ENCODE data around the gene KCNH4. TPM values are rescaled to one million over a fixed set of nuclear protein-coding genes. Genes with fewer than 3 reads are reported as not detected.
A peak's percentile ranks its signal among the peaks of the same experiment; 100 is the strongest.
"Not testable (repeated sequence)": the region's sequence is repeated elsewhere in the genome, so short reads cannot be mapped to it uniquely, and the experiment has no call there.

KCNH4 gene
- total and polyA plus RNA-seq, 8 donors = not detected

DNA sequence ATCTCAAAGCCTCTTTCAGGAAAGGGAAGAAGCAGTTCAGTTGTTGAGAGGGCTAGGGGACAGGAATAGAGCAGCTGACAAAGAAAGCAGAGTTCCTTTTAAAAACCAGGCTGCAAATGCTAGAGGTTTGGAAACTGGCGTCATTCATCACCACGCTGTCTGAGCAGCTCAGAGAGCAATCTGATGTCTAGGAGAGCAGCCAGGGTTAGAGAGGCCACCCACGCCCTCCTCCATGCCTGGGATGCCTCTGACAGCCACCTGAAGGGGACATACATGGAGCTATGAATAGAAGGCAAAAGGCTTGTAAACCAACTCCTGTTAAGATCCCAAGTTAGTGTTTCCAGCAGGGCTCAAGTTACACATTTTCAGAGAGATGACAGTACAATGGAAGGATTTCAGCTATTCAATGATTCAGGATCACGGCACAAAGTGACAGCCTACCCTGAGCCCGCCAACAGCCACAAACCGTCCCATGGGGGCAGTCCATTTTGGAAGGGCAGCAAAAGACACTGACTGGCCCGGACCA is 38.5 kb downstream of the KCNH4 start:
- Histone ChIP-seq H3K4me1 (peaks cover 44 to 70% (median 58%) of the 10 kb centered on the region in 4 donors), H3K27me3 (no peaks in the 10 kb centered on the region), H3K36me3 (peaks cover 15 to 59% (median 47%) of the 10 kb centered on the region in 4 donors), H3K4me3 (no peak overlapping the region), H3K9me3 (no peaks in the 10 kb centered on the region), H3K27ac (peak overlapping the region in 2 of 5 donors; percentile 28 to 49)
- no peak for TF ChIP-seq POLR2AphosphoS5 (IDR thresholded peaks at IDR 0.05)
- TF ChIP-seq POLR2A (IDR thresholded peaks at IDR 0.05) = no peak
- 73 to 85% (median 80%) methylated on average over 7 of the region's 7 CpGs for WGBS, 5 donors
- DNase-seq = no peak
- intact Hi-C loops (cut with DNase I; ENCODE audit: low total_unique reads) = no loop called here

DNA sequence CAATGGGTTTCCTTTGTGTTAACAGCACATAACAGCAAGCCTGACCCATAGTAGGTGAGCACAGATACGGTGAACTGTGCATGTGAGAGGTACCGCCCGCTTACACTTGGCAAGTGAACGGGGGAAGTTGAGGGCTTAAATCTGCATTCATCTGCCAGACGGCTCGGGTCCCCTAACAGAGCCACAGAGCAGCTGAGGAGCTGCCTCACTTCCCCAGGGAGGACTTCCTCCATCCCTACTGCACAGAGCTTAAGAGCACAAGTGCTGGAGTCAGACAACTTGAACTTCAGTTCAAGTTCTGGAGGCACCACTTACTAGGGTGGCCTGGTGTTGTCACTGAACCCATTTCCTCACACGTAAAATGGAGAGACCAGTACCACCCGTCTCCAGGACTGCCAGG is 39.6 kb downstream of the KCNH4 start:
- H3K9me3 ChIP-seq = no peaks in the 10 kb centered on the region
- WGBS, 5 donors = 68 to 84% (median 80%) methylated on average over 6 to 8 of the region's 8 CpGs
- intact Hi-C loops (cut with DNase I; ENCODE audit: low total_unique reads) = no loop called here
- TF ChIP-seq POLR2AphosphoS5 (IDR thresholded peaks at IDR 0.05) (no peak), EP300 (IDR thresholded peaks at IDR 0.05) (no peak), POLR2A (IDR thresholded peaks at IDR 0.05) (no peak), CTCF (IDR thresholded peaks at IDR 0.05) (no peak)
- H3K27ac ChIP-seq = peak overlapping the region in 1 of 5 donors; percentile 9
- no peak for DNase-seq
- H3K4me1 ChIP-seq = peaks cover 53 to 77% (median 62%) of the 10 kb centered on the region in 4 donors
- peaks cover 15 to 60% (median 38%) of the 10 kb centered on the region in 4 donors for H3K36me3 ChIP-seq
- no peak overlapping the region for H3K4me3 ChIP-seq
- H3K27me3 ChIP-seq = no peaks in the 10 kb centered on the region

DNA sequence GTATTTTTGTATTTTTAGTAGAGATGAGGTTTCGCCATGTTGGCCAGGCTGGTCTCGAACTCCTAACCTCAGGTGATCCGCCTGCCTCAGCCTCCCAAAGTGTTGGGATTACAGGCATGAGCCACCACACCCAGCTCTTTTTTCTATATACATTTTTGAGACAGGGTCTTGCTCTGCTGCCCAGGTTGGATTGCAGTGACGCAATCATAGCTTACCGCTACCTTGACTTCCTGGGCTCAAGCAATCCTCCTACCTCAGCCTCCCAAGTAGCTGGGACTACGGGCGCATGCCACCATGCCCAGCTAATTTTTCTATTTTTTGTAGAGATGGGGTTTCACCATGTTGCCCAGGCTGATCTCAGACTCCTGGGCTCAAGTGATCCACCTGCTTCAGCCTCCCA is 40.3 kb downstream of the KCNH4 start:
- DNase-seq; H3K27me3 ChIP-seq; H3K27ac ChIP-seq; intact Hi-C loops (cut with DNase I; ENCODE audit: low total_unique reads); H3K4me3 ChIP-seq; H3K9me3 ChIP-seq: not testable (repeated sequence)
- H3K4me1 ChIP-seq = peaks cover 60 to 84% (median 69%) of the 10 kb centered on the region in 4 donors
- 92 to 100% (median 99%) methylated on average over 7 of the region's 7 CpGs for WGBS, 5 donors
- peaks cover 15 to 53% (median 32%) of the 10 kb centered on the region in 4 donors for H3K36me3 ChIP-seq

DNA sequence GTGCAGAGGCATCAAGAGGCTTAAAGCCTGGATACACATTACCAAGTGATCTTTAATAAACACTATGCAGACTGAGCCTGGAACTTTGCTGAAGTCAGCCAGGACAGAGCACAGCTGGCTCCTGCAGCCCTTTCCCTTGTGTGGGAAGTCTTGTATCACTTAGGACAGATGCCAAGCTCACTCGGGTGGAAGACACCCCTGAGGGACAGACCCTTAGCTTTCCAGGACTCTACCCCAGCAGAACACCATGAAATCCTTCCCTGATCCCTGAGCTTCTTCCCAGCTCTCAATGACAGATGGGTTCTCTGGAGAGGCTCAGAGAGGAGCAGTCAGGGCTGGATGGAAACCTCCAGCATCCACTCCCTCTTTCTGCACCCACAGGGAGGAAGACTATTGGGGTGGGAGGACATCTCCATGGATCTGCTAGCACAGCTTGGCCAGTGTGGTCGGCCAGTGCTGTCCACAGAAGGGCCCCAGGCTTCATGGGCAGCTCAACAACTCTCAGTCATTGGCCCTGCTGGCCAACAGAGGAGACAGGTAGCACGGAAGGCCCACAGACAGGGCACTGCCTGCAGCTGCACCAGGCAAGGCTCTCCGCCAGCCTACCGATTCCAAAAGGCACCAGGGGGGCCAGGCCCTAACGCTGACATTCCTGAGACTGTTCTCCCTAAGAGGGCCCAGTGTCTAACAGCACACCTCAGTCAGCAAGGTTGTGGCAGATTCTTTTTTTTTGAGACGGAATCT is 42.0 kb downstream of the KCNH4 start:
- H3K4me1 ChIP-seq = peaks cover 72 to 93% (median 81%) of the 10 kb centered on the region in 4 donors
- H3K27me3 ChIP-seq = no peaks in the 10 kb centered on the region
- peak overlapping the region; percentile 52 to 94 (median 81) for H3K27ac ChIP-seq
- H3K4me3 ChIP-seq = no peak overlapping the region
- 30 to 65% (median 41%) methylated on average over 6 to 7 of the region's 7 CpGs for WGBS, 5 donors
- no peak for TF ChIP-seq CTCF (IDR thresholded peaks at IDR 0.05)
- TF ChIP-seq POLR2A (IDR thresholded peaks at IDR 0.05) = no peak
- TF ChIP-seq POLR2AphosphoS5 (IDR thresholded peaks at IDR 0.05) = no peak
- no peak for TF ChIP-seq EP300 (IDR thresholded peaks at IDR 0.05)
- peak in 1 of 2 donors; percentile 70 for DNase-seq
- no peaks in the 10 kb centered on the region for H3K9me3 ChIP-seq
- intact Hi-C loops (cut with DNase I; ENCODE audit: low total_unique reads) = no loop called here
- peaks cover 7 to 39% (median 24%) of the 10 kb centered on the region in 4 donors for H3K36me3 ChIP-seq

- intact Hi-C loops (cut with DNase I; ENCODE audit: low total_unique reads) = no loop called here
- Histone ChIP-seq H3K27me3 (no peaks in the 10 kb centered on the region), H3K27ac (peak overlapping the region; percentile 81 to 95 (median 84)), H3K4me3 (peak overlapping the region in 3 of 4 donors; percentile 1 to 32 (median 26)), H3K9me3 (no peaks in the 10 kb centered on the region), H3K4me1 (peaks cover 75 to 93% (median 84%) of the 10 kb centered on the region in 4 donors), H3K36me3 (peaks cover 7 to 27% (median 14%) of the 10 kb centered on the region in 4 donors)
- 50 to 73% (median 61%) methylated on average over 3 of the region's 3 CpGs for WGBS, 5 donors
- no peak for TF ChIP-seq POLR2AphosphoS5 (IDR thresholded peaks at IDR 0.05)
- TF ChIP-seq POLR2A (IDR thresholded peaks at IDR 0.05) = no peak
- no peak for TF ChIP-seq CTCF (IDR thresholded peaks at IDR 0.05)
- no peak for TF ChIP-seq EP300 (IDR thresholded peaks at IDR 0.05)
- no peak for DNase-seq
Observed at GRCh38 chr17:42136654-42137051, 44.3 kb downstream of the KCNH4 start.
